ENCODE data around the gene DDX49. TPM values are rescaled to one million over a fixed set of nuclear protein-coding genes. Genes with fewer than 3 reads are reported as not detected.
"Not testable (repeated sequence)": the region's sequence is repeated elsewhere in the genome, so short reads cannot be mapped to it uniquely, and the experiment has no call there.

The DDX49 gene
- total RNA-seq, 2 experiments from 2014 or later, result 47.9 to 49.7 TPM

DNA sequence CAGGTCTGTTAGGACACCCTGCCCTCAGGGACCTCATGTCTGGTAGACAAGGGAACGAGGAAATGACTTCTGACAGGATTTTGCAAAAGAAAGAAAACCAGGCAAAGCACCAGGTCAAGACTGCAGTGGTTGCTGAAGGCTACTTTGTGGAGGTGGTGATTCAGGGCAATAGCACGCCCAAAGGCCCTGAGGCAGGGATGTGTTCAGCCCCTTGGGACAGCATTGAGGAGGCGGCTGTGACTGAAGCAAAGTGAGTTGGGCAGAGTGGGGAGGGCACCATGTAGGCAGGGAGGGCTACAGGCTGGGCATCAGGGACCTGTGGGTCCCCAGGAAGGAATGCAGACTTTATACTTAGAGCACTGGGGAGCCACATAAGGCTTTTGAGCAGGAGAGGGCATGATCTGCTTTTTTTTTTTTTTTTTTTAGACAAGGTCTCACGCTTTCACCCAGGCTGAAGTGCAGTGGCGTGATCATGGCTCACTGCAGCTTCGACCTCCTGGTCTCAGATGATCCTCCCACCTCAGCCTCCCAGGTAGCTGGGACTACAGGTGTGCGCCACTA lies 32.3 kb downstream of the DDX49 start:
- peaks cover 4% of the 10 kb centered on the region for H3K9me3 Mint-ChIP-seq
- TF ChIP-seq, protein P1, sequence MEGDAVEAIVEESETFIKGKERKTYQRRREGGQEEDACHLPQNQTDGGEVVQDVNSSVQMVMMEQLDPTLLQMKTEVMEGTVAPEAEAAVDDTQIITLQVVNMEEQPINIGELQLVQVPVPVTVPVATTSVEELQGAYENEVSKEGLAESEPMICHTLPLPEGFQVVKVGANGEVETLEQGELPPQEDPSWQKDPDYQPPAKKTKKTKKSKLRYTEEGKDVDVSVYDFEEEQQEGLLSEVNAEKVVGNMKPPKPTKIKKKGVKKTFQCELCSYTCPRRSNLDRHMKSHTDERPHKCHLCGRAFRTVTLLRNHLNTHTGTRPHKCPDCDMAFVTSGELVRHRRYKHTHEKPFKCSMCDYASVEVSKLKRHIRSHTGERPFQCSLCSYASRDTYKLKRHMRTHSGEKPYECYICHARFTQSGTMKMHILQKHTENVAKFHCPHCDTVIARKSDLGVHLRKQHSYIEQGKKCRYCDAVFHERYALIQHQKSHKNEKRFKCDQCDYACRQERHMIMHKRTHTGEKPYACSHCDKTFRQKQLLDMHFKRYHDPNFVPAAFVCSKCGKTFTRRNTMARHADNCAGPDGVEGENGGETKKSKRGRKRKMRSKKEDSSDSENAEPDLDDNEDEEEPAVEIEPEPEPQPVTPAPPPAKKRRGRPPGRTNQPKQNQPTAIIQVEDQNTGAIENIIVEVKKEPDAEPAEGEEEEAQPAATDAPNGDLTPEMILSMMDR (IDR thresholded peaks at IDR 0.05), result no peak
- POLR2A ChIA-PET, result no interaction called here
- no peak overlapping the region for H3K4me3 ChIP-seq (ENCODE audit: low read length)
- DNase-seq (no peak), ATAC-seq (ENCODE audit: poor library complexity) (no peak)
- no peak overlapping the region for H3K4me3 Mint-ChIP-seq
- no peak overlapping the region for H3K27ac ChIP-seq (ENCODE audit: low read depth in 1 of 2, low read length in 2 of 2)
- no peaks in the 10 kb centered on the region for H3K4me1 Mint-ChIP-seq (ENCODE audit: low read depth)
- CTCF ChIA-PET, result no interaction called here
- H3K9me3 ChIP-seq (ENCODE audit: control insufficient read depth in 1 of 2, insufficient read depth in 1 of 2, low read length in 2 of 2), result peaks cover 0 to 10% of the 10 kb centered on the region in 2 experiments
- H3K27me3 ChIP-seq (ENCODE audit: control insufficient read depth in 1 of 2, insufficient read depth in 2 of 2, low read length in 2 of 2), result no peaks in the 10 kb centered on the region
- H3K4me1 ChIP-seq (ENCODE audit: insufficient read depth, low read length), result peaks cover 16% of the 10 kb centered on the region
- no peaks in the 10 kb centered on the region for H3K36me3 Mint-ChIP-seq (ENCODE audit: low read depth)
- intact Hi-C loops (cut with DNase I, micrococcal nuclease), result loop anchor here in 1 of 2 experiments (10.0 kb wide), 1 partner anchor 67 kb away; no protein-coding TSS in a partner anchor
- H3K27ac Mint-ChIP-seq, result no peak overlapping the region
- H3K36me3 ChIP-seq (ENCODE audit: insufficient read depth, low read length), result no peaks in the 10 kb centered on the region
- H3K27me3 Mint-ChIP-seq, result peaks cover 5% of the 10 kb centered on the region

DNA sequence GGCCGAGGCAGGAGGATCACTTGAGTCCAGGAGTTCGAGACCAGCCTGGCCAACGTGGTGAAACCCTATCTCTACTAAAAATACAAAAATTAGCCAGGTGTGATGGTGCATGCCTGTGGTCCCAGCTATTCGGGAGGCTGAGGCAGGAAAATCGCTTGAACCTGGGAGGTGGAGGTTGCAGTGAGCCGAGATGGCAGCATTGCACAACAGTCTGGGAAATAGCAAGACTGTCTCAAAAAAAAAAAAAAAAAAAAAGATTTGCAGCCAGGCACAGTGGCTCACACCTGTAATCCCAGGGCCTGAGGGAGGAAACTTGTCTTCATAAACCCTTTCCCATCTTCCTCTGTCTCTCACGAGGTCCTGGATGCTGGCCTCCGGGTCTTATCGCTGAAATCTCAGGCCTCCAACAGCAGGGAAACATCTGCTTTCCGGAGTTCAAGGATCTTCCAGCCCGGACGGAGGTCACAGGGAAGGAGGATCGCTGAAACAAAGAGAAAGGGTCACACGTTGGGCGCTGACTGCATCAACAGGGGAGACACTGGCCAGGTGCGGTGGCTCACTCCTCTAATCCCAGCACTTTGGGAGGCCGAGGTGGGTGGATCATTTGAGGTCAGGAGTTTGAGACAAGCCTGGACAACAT lies 33.0 kb downstream of the DDX49 start:
- intact Hi-C loops (cut with DNase I, micrococcal nuclease), result loop anchor here in 1 of 2 experiments (10.0 kb wide), 1 partner anchor 68 kb away; no protein-coding TSS in a partner anchor
- H3K27ac ChIP-seq (ENCODE audit: low read depth in 1 of 2, low read length in 2 of 2); H3K36me3 ChIP-seq (ENCODE audit: insufficient read depth, low read length); H3K4me1 Mint-ChIP-seq (ENCODE audit: low read depth); H3K4me3 Mint-ChIP-seq; ATAC-seq (ENCODE audit: poor library complexity); H3K9me3 Mint-ChIP-seq; CTCF ChIA-PET; H3K27me3 ChIP-seq (ENCODE audit: control insufficient read depth in 1 of 2, insufficient read depth in 2 of 2, low read length in 2 of 2); POLR2A ChIA-PET; H3K27me3 Mint-ChIP-seq; H3K27ac Mint-ChIP-seq; H3K36me3 Mint-ChIP-seq (ENCODE audit: low read depth); DNase-seq; H3K4me3 ChIP-seq (ENCODE audit: low read length): not testable (repeated sequence)
- H3K4me1 ChIP-seq (ENCODE audit: insufficient read depth, low read length), result peaks cover 13% of the 10 kb centered on the region
- H3K9me3 ChIP-seq (ENCODE audit: control insufficient read depth in 1 of 2, insufficient read depth in 1 of 2, low read length in 2 of 2), result peaks cover 0 to 10% of the 10 kb centered on the region in 2 experiments

DNA sequence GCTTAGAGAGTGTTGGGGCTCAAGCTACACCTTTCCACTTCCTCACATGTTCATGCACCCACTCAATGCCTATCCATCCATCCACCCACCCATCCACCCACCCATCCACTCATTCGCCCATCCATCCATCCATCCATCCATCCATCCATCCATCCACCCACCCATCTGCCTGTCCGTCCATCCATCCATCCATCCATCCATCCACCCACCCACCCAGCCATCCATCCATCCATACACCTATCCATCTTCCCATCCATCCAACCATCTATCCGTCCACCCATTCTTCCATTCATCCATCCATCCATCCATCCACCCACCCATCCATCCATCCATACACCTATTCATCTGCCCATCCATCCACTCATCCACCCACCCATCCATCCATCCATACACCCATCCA lies 34.6 kb downstream of the DDX49 start:
- no peak for DNase-seq
- Histone ChIP-seq H3K36me3 (ENCODE audit: insufficient read depth, low read length) (no peaks in the 10 kb centered on the region), H3K9me3 (ENCODE audit: control insufficient read depth in 1 of 2, insufficient read depth in 1 of 2, low read length in 2 of 2) (peaks cover 0 to 3% of the 10 kb centered on the region in 2 experiments), H3K4me1 (ENCODE audit: insufficient read depth, low read length) (peaks cover under 1% of the 10 kb centered on the region), H3K4me3 (ENCODE audit: low read length) (no peak overlapping the region), H3K27ac (ENCODE audit: low read depth in 1 of 2, low read length in 2 of 2) (no peak overlapping the region), H3K27me3 (ENCODE audit: control insufficient read depth in 1 of 2, insufficient read depth in 2 of 2, low read length in 2 of 2) (no peaks in the 10 kb centered on the region)
- CTCF ChIA-PET, result no interaction called here
- TF ChIP-seq, protein P1 (IDR thresholded peaks at IDR 0.05), result no peak
- POLR2A ChIA-PET, result no interaction called here
- H3K27me3 Mint-ChIP-seq, result no peaks in the 10 kb centered on the region
- ATAC-seq (ENCODE audit: poor library complexity), result no peak
- intact Hi-C loops (cut with DNase I, micrococcal nuclease), result loop anchor here in 1 of 2 experiments (10.0 kb wide), 1 partner anchor 69 kb away; no protein-coding TSS in a partner anchor
- H3K9me3 Mint-ChIP-seq, result peaks cover 4% of the 10 kb centered on the region
- H3K36me3 Mint-ChIP-seq (ENCODE audit: low read depth), result no peaks in the 10 kb centered on the region
- H3K27ac Mint-ChIP-seq, result no peak overlapping the region
- H3K4me1 Mint-ChIP-seq (ENCODE audit: low read depth), result no peaks in the 10 kb centered on the region
- H3K4me3 Mint-ChIP-seq, result no peak overlapping the region

All from CD4-positive, alpha-beta T cell (primary cell).